Stimulated activated CD4-positive, alpha-beta T cell treated with anti-CD3 and anti-CD28 coated beads, Interleukin-15, amount 100 ng/mL, for 24 hours (primary cell): ENCODE data around the gene HBM.
"Not testable (repeated sequence)": the region's sequence is repeated elsewhere in the genome, so short reads cannot be mapped to it uniquely, and the experiment has no call there.

Source experiments
- DNase-seq: peaks from one replicate; pipeline ENCODE4 v3.0.0-alpha.2; 2020

Gene HBM

DNA sequence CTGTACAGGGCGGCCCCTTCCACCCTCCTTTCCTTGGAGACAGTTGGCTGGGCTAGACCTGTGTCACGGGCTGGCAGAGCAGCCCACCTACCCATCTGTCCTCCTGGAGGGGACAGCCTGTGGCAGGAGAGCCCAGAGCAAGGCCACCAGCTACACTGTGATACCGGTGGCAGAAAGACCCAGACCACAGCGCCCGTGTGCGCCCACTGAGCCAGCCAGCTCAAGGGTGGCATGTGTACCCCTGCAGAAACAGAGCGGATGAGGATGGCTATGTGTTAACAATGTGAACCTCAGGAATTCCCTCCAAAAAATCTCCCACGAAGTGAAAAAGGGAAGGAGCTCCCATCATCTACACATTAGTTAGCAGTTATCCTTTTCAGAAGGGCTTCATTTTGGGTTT lies 21.6 kb downstream of the HBM start:
- DNase-seq = no peak

- DNase-seq = peak; percentile 35
Measured at GRCh38 chr16:188674-189073, 22.9 kb downstream of the HBM start.

DNA sequence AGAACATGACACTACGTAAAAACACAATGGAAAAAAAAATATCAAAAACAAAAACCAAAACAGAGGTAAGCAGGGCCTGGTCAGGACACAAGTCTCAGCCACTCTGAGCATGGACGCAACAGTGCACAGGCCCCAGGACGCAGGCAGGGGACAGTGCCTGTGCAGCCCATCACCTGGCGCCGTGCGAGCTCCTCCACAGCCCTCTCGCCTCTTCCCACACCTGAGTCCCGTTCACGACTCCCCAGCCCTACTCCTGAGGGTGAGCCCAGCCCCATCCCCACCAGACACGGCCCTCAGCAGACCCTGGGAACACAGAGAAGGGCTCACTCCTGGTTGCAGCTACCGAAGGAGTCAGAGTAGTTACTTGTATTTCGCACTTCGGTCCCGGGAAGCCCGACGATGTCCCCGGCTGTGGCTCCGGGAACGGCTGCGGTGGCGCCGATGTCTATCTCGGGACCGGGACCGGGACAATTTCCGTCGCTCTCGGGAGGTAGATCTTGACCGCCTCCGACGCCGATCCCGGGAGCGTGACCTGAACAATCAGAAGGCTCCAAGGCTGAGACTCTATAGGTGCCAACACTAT lies 23.9 kb downstream of the HBM start:
- DNase-seq = no peak

DNA sequence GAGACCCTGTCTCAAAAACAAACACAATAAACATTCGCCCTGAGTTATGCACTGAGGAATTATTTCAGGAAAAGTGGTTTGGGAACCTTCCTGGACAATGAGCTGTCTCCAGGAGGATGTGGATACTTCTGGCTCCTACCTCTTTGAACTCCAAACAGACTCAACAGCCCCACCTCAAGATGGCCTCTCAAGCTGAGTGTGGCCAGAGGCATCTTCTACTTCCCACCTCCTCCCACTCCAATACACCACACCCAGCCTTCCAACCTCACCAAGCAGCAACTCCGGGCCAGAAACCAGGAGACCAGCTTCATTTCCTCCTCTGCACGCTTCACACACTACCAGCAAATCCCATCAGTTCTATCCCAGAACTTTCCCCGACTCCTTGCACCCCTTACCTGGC lies 26.1 kb downstream of the HBM start:
- no peak for DNase-seq

GRCh38 chr16:192686-193085 lies 26.9 kb downstream of the HBM start:
- DNase-seq = no peak

GRCh38 chr16:193441-193840 lies 27.7 kb downstream of the HBM start:
- DNase-seq = no peak

- no peak for DNase-seq
Measured at GRCh38 chr16:194516-194915, 28.7 kb downstream of the HBM start.

- no peak for DNase-seq
Measured at GRCh38 chr16:200388-200787, 34.6 kb downstream of the HBM start.

- no peak for DNase-seq
Measured at GRCh38 chr16:203246-203645, 37.5 kb downstream of the HBM start.

GRCh38 chr16:204046-204445 lies 38.3 kb downstream of the HBM start:
- not testable (repeated sequence) for DNase-seq

DNA sequence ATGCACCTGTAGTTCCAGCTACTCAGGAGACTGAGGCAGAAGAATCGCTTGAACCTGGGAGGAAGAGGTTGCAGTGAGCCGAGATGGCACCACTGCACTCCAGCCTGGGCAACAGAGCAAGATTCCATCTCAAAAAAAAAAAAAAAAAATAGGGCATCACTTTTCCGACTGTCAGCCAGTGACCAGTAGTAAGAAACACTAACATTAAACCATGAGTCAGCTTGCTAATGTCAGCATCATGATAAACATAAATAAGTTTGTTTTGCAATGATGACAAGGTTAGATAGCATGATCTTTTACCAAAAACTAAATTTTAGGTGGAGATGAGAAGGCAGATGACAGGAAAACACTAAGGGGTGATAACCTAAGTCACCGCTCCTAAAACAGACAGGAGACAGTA lies 43.6 kb downstream of the HBM start:
- not testable (repeated sequence) for DNase-seq

- not testable (repeated sequence) for DNase-seq
Measured at GRCh38 chr16:211631-212180, 45.9 kb downstream of the HBM start.

DNA sequence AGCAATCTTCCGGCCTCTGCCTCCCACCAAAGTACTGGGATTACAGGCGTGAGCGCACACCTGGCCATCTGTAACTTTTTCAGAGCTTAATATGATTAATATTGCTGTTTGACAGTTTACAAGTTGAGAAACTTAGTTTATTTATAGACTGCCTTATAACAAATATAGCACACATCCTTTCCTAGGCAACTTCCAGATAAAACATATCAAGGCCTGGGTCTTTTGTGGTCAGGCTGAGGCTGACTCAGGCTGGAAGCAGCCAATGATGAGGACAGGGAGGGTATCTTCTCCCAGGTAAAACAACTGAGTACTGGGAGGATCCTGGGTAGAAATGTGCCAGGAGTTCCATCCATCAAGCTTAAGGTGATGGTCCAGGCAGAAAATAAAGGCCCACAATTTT lies 47.2 kb downstream of the HBM start:
- DNase-seq = no peak
